ENCODE data around the gene NOS3.

The NOS3 gene

GRCh38 chr7:150952331-150953050 is 38.3 kb upstream of the NOS3 start:
- no peak for DNase-seq

GRCh38 chr7:150953061-150953997 is 37.5 kb upstream of the NOS3 start:
- DNase-seq: no peak

- DNase-seq: no peak
Observed at GRCh38 chr7:150954201-150954985, 36.4 kb upstream of the NOS3 start.

- DNase-seq: no peak
Observed at GRCh38 chr7:150954986-150955518, 35.8 kb upstream of the NOS3 start.

- no peak for DNase-seq
Observed at GRCh38 chr7:150955519-150956394, 35.1 kb upstream of the NOS3 start.

- no peak for DNase-seq
Observed at GRCh38 chr7:150956395-150957132, 34.3 kb upstream of the NOS3 start.

GRCh38 chr7:150957133-150958020 is 33.4 kb upstream of the NOS3 start:
- DNase-seq: no peak

- DNase-seq: no peak
Observed at GRCh38 chr7:150958062-150958552, 32.7 kb upstream of the NOS3 start.

GRCh38 chr7:150958597-150958996 is 32.2 kb upstream of the NOS3 start:
- no peak for DNase-seq

- no peak for DNase-seq
Observed at GRCh38 chr7:150959081-150959480, 31.7 kb upstream of the NOS3 start.

GRCh38 chr7:150959739-150960734 is 30.8 kb upstream of the NOS3 start:
- DNase-seq: no peak

- no peak for DNase-seq
Observed at GRCh38 chr7:150961510-150962289, 29.1 kb upstream of the NOS3 start.

GRCh38 chr7:150962290-150962552 is 28.6 kb upstream of the NOS3 start:
- DNase-seq: no peak

- DNase-seq: no peak
Observed at GRCh38 chr7:150962553-150963399, 28.0 kb upstream of the NOS3 start.

GRCh38 chr7:150963707-150964559 is 26.9 kb upstream of the NOS3 start:
- no peak for DNase-seq

GRCh38 chr7:150964593-150965111 is 26.2 kb upstream of the NOS3 start:
- DNase-seq: no peak
